ENCODE results near the gene LPP. TPM values are rescaled to one million over a fixed set of nuclear protein-coding genes. Genes with fewer than 3 reads are reported as not detected.

The LPP gene
- total RNA-seq, 1 donor from 2014 or later = 54.9 TPM

DNA sequence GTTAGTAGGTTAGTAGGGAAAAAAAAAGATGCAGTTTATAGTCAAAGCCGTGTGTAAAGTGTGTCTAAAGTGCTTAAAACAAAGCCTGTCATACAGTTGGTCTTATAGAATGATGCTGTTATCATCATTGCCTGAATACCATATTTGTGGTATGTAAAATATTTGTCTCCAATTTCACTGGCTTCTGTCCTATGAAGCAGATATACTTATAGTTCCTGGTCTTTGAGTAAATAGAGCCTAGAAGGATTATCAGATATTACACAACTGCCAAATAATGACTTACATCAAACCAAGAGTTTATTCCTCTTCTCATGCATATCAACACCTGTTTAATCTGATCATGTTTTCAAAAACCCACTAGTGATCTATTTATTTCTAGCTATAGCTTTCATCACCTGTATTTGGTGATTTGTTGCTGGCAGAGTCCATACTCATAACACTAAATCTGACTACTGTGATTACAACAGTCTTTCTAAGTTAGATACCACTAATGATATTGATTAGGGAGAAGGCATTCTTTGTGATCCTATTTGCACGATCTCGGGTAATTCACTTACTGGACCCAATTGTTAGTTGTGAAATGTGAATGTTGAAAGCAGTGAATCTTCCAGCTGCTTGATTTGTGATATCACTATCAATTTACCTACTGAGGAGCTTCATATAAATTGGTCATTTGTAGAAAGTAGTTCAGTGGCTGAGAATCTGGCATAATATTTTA is 413.7 kb downstream of the LPP start:
- intact Hi-C loops (cut with micrococcal nuclease) = no loop called here

DNA sequence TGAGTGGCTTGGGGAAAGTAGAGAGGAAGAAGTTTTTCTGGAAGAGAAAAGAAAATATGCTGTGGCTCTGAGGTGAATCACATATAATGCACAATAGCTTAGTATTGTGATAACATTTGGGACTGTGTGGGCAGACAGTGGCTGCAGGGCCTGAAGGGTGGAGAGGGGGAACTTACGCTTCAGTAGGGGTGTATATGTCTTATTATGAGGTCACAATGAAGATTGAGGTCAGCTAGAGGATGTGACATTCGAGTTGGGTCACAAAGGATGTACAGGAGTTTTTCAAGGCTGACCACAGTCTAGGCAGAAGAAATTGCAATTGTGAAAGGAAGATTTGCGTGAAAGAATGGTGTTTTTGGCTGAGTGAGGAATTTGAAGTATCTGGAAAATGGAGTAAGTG is 414.8 kb downstream of the LPP start:
- intact Hi-C loops (cut with micrococcal nuclease) = no loop called here

DNA sequence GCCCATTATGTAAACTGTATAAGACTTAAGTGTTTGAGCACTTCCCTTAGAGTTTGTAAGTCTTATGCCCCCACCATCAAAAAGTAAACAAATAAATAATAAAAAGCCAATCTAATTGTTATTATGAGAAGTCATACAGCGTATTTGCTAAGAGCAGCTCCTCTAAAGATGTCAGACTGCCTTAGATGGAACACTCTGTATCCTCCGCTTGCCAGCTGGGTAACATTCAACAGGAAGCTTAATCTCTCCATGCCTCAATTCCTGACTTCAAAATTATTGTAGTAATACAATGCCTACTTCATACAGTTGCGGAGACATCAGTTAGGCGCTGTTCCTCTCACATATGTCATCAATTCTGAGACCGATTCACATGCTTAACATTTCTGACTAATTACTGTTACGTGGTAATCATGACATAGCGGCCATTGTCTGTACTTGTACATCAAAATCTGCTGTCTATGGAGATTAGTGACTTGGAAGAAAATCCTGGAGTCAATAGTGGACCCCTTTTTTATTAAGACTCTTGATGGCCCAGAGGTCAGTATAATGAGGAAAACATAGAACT is 417.7 kb downstream of the LPP start:
- intact Hi-C loops (cut with micrococcal nuclease) = no loop called here

DNA sequence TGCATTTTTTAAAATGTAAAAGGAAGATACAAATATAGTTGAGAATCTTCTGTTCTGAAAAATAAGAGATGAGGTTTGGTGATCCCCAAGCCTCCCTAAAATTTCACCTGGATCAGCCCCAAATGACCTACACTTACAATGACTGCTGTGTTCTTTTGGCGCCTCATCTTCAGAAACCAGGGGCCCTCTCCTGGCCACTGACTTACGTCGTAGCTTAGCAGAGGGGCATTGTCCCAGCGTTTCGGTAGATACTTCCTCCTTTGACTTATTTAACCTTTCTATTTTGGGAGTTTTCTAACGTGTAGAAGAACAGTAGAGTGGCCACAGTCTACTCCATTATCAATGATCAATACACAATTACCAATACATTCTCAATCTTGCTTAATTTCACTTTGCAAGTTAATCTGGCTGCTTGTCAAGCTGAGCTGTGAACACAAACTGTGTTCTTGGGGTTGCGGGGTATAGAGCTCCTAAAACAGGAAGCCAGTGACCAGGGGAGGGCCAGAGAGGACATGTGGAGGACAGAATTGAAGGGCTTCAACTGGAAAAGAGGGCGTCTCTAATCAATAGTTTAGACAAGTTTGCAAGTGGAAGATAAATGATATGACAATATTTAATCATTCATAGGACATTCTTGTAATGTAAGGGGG is 419.5 kb downstream of the LPP start:
- intact Hi-C loops (cut with micrococcal nuclease) = no loop called here

DNA sequence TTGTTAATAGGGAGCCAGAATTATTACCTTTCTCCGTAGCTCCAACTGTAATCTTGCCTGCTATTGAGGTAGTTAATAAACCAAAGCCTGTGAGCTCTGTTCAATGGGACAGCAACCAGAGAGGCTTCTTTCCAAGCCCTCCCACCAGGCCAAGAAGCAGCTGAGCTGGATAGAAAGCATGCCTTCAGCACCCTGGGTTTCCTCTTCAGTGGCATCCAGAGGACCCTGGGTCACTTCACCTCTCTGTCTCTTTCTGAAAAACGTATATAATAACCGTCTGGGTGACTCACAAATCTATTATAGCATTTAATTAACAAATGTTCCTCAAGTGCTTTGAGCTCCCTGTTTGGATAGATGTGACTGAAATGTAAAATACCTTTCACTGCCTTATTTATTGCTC is 420.0 kb downstream of the LPP start:
- intact Hi-C loops (cut with micrococcal nuclease) = no loop called here

DNA sequence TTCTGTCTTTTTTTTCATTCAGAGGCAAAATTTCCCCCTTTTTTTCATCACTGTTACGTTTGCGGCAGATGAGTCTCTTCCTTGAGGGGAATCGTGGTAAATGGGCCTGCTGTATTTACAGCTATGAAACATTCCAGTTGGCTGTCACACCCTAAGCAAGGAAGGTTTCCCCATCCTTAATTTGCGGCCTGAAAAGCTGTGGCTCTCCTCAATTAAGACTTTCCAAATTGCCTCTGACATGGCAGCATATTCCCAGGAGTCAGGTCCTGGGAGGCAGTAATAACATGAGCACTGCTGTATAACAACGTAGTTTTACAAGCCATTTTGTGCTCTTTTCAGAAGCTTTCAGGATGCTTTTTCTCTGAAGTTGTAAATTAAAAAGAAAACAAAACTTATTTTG is 420.9 kb downstream of the LPP start:
- intact Hi-C loops (cut with micrococcal nuclease) = no loop called here

DNA sequence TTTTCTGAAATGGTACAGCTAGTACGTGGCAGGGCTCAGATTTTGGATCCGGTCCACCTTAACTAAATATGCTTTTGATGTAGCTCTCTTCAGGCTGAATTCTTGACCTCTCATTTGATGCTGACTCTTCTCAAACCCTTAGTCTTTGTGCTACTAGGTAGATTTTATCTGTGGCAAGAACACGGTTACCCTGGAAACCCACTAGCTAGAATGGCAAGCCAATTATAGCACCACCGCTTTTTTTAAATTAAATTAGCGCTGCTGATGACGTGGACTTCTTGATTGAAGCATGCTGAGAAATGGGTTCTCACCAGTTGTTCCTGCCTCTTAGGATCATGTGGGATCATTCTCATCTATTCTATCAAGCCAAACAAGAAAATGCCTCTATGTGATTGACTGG is 421.5 kb downstream of the LPP start:
- intact Hi-C loops (cut with micrococcal nuclease) = no loop called here

DNA sequence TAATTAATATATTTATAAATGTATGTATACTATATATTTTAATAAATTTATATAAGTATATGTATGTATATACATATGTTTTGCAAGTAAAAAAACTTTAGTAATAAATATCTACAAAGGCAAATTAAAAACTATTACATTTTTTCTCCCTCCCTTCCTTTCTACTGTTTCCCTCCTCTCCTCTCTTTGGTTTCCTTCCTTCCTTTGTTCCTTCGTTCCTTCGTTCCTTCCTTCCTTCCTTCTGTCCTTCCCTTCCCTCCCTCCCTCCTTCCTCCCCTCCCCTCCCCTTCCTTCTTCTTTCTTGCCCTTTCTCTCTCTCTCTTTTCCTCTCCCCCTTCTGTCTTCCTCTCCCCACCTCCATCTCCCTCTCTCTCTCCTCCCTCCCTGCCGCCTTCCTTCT is 423.6 kb downstream of the LPP start:
- intact Hi-C loops (cut with micrococcal nuclease) = no loop called here

DNA sequence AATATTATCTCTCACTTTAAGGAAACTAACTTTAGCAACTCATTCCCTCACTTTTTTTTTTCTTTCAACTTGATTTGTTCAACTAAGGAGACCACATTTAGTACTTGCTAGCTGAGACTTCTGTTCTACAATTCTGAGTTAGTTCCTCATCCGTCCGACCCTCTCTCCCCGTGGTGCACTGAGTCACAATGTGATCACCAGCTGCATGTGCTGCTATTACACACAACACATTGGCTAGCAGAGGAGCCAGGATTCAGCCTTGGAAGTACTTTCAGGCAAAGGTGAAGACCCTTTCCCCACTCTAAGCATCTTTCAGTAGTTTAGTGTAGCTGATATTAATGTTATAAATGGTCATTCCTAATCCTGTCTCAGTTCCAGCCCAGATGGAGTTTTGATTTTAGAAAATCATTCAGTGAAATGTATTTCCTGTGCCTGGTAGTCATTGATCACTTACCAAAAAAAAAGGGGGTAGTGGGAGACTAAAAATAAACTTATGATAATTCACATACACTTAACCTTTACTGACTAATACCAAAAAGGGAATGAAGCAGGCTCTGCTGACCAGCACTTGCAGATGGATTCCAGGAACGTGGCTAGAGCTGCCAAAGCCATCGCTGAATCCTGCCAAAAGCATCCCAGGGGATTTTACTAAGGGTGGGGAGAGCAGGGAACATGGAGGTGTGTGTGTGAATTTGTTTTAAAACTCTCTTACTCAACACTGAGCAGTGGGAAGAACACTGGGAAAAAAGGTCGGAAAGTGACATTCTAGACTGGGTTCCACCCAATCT is 424.8 kb downstream of the LPP start:
- intact Hi-C loops (cut with micrococcal nuclease) = no loop called here

DNA sequence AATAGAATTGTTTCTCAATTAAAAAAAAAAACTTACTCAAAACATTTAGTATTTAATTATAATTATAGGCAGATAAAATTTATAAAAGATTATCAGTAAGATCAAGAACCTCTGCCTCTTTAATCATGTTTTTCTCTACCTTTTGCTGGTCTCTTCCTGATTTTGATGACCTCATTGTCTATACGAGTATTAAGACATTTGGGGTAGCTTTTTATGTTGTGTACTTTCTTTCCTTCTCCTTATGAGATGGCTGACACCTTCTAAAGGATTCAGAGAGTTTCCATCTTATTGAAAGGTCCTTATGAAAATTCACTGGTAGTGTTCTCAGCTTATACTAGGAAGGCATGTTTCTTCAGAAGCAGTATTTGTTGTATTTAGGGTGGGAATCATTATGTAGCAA is 426.3 kb downstream of the LPP start:
- intact Hi-C loops (cut with micrococcal nuclease) = no loop called here

DNA sequence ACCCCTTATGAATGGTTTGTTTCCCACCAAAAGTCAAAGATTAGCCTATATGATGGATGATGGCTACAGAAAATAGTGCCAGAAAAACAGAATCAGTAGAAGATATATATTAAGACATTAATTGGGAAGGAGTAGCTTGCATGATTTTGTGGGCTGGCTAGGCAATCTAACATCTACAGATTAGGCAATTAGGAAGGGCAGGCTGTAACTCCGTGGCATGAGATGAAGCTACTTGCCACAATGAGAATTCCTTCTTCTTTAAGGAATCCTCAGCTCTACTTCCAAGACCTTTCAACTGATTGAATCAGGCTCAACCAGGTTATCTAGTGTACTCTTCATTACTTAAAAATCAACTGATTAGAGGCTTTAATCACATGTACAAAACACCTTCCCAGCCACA is 426.7 kb downstream of the LPP start:
- intact Hi-C loops (cut with micrococcal nuclease) = no loop called here

DNA sequence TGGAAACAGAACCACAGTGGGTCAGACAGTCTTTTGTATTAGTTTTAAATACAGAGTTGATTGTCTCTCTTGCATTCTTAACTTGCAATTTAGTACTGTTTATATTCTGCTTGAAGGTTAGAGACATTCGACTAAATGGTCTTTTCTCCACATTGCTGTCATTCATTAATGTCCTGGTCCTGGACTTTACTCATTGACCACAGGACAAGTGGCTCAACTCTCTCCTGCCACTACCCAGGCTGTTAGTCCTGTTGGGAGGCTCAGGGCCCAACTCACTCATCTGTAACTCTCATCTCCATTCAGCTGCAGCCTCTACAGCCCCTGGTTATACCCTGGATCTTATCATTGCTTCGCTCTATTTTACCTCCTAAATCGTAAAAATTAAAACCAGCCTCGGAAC is 427.4 kb downstream of the LPP start:
- intact Hi-C loops (cut with micrococcal nuclease) = no loop called here

DNA sequence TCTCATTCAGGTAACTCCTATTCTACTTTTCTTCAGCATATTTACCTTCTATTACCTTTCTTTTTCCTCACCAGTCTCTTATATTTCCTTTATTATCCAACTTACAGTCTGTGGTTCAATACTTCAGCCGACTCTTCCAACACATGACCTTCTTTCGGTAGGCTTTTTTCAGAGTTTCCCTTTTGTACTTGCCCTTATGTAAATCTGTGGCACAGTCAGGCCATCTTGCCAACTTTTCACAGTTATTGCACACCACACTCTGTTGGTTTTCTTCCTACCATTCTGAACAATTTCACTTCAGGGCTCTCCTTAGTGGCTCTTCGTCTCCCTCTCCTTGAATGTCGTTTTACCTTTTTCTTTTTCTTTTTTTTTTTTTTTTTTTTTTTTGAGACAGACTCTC is 427.8 kb downstream of the LPP start:
- intact Hi-C loops (cut with micrococcal nuclease) = no loop called here

DNA sequence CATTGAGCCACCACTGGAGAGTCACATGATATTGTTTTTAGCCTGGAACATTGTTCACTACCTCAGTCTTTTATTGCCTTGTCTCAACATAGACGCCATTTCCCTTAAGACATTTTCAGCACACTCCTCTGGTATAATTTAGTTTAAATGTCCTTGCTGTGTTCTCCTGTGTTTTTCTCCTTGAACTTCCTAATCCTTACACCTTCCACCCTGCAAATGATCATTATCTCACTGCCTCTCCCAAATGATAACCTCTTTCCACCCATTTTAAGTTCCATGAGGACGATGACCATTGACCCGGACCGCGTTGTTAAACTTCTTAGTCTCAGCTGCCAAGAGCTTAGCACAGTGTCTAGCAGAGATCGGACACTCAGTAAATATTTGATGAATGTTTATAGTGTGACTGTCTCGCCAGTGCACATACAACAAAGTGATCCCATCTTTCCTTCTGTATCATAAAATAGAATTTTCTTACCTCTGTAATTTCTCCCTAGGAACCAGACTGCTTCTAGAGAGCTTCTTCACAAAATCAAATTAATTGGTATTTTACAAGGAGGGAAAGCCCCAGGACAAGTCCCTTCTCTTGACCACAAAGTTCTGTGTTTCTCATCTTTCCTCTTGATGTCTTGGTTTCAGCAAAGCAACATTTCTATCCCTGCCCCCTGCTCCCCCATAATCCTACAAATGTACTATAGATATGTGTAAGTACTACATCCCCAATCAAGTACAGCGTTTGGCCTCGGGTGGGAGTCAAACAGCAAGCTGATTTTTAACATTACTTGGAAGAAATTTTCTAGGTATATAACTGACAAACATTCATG is 429.6 kb downstream of the LPP start:
- intact Hi-C loops (cut with micrococcal nuclease) = loop anchor here (1.0 to 2.0 kb wide), 2 partner anchors 31 to 841 kb away; no protein-coding TSS in a partner anchor

DNA sequence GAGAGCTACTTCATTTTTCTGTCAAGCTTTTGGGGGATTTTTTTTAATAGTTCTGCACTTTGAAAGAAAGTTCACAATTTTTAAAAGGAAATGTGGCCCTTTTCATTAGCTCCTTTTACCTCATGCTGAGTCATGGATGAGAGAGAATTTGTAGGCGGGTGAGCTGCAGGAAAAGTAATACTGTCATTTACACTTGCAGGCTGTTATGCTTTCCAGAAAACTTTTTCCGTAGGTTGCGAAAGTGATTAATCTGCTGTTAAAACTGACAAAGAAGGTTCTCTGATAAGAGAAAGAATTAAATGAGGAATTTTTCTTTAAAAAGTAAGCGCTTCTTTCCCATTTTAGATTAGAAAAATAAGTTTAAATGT is 430.2 kb downstream of the LPP start:
- intact Hi-C loops (cut with micrococcal nuclease) = loop anchor here (1.0 to 2.0 kb wide), 2 partner anchors 31 to 842 kb away; no protein-coding TSS in a partner anchor

DNA sequence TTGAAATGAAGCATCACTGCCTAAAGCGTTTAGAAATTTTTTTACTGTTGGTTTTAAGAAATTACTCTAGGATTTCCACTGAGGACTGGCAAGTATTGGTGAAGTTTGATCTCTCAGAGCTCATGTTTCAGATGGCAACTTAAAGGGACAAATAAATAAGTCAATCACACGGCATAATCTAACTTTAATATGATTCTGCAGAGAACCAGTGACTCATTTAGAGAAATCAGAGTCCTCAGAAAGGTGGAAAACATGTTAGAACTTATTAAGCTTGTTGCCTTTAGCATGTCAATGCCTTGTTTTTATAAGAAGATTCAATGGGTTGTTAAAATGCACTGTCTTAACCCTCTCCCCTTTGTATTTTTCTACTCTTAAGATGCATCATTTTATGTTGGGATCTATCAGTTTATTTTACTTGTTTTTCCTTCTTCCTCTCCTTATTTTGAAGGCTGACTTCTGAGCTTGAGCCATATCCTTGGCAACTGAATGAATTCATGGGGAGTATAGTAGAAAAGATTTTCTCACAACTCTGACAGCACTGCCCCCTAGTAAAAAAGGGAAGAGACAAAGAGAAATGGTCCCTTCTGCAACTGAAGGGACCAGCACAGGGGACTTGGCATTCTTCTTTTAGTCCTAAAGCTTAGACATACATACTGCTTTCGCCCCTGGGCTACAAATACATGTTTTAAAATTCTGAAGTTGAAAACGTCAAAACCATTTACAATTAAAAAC is 431.2 kb downstream of the LPP start:
- intact Hi-C loops (cut with micrococcal nuclease) = loop anchor here (1.0 to 2.0 kb wide), 2 partner anchors 32 to 843 kb away; no protein-coding TSS in a partner anchor

DNA sequence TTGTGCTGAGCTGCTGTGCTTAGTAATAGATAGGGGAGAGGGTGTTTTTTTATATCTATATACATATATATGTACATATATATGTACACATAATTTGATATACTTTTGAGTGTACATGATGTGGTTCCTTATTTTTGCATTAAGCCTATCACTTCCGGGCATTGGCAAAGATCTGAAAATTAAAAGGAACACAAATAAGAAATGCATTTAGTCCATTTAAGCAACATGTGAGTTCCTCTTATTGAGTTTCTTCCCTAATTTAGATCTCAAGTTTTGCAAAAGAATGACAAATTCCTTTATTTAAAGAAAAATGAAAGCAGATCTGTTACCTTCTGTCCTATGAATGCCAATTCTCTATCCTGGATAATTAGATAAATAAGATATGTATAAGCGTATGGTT is 435.1 kb downstream of the LPP start:
- intact Hi-C loops (cut with micrococcal nuclease) = no loop called here

DNA sequence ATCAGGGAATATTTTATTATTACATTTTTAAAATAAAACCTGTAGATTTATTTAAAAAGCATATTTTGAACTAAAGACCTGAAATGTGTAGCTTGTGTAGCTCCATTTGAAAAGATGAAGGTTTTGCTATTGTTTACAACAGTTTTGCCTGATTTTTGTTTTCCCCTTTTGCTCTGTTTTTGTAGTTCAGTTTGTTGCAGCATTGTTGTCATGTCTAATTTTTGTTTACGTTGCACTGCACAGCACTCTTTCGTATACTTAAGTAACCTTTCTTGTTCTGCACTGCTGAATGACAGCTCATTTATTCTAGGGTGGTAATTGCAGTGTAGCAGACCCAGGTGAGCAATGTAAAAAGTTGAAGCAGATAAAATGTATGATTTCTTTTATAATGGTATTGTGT is 435.8 kb downstream of the LPP start:
- intact Hi-C loops (cut with micrococcal nuclease) = no loop called here

DNA sequence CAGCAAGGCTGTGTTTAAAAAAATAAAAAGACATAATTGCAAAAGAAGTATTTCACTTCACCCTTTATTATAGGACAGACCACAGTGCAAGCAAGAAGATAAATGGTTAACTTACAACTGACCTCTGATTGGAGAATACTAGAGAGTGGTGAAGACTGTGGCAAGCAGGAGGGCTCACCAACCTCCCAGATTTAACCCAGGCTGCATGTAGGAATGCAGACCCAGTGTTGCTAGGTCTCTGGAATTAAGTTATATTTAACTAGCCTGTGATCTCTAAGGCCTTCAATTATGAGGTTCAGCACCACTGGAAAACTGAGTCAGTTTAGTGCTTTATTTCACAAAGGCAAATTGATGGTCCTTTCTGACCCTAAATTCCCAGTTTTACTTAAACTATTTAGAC is 436.6 kb downstream of the LPP start:
- intact Hi-C loops (cut with micrococcal nuclease) = no loop called here

DNA sequence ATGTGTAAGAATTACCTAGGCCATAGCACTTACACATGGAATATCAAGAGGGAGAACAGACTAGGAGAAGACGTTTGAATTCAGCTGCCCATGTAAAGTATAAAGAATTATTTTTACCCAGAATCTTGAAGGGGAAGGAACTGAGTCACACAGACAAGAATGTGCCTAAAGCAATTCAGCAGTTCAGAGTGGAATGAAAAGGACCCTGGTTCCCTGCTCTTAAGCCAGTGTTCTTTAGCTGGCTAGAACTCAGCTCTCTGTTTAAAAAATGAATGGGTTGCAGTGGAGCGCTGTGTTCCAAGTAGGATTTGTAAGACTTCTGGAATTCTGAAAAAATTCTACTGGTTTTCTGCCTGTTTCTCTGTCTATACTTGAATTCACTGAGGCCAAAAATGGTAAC is 440.2 kb downstream of the LPP start:
- intact Hi-C loops (cut with micrococcal nuclease) = no loop called here
